Effector CD4-positive, alpha-beta T cell (primary cell): ENCODE data around the gene HHATL.
"Not testable (repeated sequence)": the region's sequence is repeated elsewhere in the genome, so short reads cannot be mapped to it uniquely, and the experiment has no call there.

ENCODE experiments used
- DNase-seq: peaks from one replicate; pipeline ENCODE4 v3.0.0-alpha.2; 2020

Gene HHATL

DNA sequence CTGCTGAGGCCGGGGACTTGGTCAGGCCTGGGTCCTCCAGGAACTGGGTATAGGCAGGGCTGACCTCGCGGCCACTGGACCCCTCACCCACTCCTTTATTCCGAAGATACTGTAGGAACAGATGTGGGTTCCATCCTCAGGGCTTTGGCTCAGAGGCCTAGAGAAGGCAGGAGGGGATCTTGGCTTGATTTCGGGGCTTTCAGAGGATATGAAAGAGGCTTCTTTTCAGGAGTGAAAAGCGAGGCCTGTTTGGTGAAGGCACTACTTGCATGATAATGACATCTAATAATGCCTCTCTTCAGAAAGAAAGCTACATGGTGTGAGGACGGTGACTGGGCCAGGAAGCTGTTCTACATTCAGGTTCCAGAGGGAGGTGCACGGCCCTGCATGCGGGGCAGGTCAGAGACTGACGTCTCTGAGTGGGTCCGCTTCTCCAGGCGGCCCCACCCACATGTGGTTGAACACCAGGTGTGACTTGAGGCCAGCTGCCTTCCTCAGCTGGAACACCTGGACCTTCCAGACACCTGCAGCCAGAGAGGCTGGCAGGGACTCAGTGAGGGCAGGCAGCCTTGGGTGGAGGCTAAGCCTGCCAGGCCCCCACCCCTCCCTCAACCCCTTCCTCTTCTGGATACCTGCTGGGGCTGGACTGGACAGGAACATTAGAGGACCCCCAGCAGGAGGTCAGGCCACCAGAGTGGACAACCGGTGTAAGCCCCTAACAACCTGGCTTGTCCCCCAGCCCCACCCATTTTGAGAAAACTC, 31.1 kb upstream of the HHATL start:
- DNase-seq = no peak

DNA sequence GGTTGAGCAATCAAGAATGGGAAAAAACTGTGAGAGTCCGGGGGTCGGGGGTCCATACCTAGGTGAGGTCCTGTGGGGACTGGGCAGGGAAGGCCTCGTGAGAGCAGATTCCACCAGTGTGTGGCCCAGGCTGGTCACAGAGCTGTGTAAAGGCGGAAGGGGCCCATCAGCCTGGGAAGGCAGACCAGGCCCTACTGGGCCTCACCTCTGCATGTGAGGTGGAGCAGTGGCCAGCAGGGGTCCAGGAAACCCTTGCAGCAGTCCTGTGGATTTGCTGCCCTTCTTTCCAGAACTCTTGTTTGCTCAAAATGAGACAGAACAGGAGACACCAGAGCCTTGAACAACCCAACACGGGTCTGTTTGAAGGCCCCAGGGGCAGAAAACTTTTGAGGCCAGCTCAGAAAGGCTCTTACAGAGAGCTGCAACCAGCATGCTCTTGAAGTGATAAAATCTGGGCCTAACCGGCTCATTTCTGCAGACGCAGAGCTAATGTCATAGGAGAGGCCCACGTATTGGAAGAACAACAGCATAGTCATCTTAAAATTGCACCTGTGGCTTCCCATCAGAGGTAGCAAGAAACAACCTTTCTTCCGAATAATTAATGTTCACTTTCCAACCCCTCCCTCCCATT, 30.3 kb upstream of the HHATL start:
- DNase-seq = no peak

DNA sequence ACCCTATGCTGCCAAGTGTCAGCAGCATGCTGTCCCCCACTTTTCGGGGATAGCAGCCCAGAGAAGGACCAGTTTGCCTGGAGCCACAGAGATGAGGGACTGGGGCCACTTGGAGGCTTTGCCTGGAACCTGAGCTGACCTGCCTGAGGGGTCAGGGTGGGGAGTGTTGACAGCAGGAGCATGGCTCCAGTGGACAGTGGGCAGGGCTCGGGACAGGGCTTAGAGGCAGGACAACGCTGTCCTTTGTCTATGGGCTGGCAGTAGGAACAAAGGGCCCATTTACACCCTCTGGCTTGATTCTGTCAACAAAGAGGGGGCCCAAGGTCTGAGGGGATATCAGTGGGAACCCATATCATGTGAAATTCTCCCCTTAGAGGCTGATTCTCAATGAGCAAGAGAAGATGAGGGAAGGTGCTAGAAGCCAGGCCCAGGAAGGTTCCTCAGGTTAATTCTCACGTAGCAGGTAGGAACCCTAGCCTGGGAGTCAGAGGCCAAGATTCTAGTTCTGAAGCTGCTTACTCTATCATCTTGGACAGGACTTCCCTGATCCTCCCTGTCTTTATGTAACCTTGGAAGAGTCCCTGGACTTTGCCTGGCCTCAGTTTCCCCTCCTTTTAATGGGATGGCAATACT, 29.7 kb upstream of the HHATL start:
- no peak for DNase-seq

- no peak for DNase-seq
These were observed 29.0 kb upstream of the HHATL start for GRCh38 chr3:42731476-42732195.

DNA sequence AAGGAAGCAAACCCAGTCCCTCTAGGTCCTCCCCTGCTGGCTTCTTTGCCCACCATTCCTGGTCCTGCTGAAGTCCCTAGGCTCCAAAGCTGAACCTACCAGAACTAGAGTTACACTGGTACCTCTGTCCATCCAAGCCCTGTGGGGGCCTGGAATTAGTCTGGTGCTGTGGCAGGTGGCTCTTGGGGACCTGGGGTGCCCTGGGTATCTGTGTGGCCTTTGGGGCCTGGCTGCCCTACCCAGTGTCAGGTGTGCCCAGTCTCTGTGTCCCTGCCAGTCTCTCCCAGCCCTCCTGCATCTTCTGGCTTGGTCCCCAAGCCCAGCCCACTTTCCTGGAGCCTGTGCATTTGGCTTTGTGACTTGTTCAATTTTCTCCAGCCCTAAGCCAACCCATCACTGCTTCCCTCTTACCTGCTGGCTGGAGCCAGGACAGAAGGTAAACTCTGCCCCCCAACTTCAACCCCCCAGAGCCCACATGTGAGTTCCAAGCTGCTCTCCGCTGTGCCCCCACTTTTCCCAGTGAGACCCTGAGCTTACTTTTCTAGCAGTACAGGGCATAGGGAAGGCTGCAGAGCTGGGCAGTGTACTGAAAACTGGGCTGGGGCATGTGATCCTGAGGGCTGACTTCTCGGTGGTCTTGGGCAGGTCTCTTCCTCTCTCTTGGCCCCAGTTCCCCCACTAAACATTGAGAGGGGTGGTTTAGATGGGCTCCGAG, 28.3 kb upstream of the HHATL start:
- no peak for DNase-seq

DNA sequence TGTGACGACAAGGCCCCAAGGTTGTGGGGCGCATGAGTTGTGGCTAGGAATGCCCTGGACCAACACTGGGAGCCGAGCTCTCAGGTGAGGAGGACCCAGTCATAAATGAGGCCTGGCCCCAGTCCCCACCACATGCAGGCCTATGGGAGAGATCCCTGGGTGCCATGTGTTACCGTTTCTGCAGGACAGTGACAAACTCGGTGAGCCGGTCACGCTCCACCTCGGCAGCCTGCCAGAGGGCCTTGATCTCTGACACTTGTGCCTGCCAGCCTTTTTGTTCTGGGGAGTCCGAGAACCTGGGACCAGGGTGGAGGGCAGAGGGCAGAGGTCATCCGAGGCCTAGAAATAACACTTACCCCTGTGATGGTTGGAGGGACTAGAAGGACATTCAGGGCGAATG, 27.7 kb upstream of the HHATL start:
- DNase-seq = no peak

DNA sequence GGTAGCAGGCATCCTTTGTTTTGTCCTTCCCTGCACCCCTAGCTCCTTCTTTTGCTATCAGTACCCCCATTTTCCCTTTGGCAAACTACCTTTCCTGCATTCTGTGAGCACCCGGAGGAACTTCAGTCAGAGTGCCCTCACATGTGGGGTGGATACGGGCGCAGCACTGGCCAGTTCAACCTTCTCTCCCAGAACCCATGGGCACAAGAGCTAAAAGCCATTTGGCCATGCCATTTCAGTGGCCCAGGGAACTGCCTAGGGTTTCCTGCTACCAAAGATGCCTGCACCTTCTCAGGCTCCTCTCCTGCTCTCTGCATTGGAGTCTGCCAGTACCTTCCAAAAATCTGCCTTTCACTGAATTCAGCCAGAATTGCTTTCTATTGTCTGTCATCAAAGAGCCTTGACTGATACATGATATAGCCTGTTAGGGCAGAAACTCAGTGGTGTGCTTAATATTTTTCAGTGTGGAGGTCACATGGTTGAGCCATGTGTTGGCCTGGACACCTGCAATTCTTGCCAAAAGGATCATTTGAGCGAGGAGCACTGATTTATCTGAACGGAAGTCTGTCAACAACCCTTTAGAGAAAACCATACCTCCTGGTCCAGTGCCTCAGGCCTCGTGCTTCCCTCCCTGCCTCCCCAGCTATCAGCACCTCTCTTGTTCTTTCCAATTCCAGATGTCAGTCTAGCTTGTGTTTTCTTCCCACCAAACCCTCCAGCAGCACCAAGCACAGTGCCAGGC, 27.0 kb upstream of the HHATL start:
- no peak for DNase-seq

- DNase-seq = no peak
These were observed 26.2 kb upstream of the HHATL start for GRCh38 chr3:42728668-42729364.

- DNase-seq = no peak
These were observed 25.5 kb upstream of the HHATL start for GRCh38 chr3:42728056-42728455.

DNA sequence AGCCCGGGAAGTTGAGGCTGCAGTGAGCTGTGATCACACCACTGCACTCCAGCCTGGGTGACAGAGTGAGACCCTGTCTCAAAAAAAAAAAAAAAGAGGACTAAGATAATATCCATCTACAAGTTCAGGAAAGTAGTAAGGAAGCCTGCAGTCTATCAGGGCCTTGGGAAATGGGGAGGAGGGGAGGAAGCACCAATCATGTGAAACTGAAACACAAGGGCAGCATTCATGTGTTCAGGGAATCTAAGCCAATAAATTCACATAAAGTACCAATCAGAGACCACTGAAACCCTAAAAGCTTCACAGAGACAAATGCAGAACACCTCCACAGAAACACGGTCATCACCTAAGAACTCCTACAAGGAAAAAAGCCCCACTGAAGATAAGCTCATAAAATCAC, 22.9 kb upstream of the HHATL start:
- no peak for DNase-seq

- DNase-seq = no peak
These were observed 20.6 kb upstream of the HHATL start for GRCh38 chr3:42723219-42723618.

DNA sequence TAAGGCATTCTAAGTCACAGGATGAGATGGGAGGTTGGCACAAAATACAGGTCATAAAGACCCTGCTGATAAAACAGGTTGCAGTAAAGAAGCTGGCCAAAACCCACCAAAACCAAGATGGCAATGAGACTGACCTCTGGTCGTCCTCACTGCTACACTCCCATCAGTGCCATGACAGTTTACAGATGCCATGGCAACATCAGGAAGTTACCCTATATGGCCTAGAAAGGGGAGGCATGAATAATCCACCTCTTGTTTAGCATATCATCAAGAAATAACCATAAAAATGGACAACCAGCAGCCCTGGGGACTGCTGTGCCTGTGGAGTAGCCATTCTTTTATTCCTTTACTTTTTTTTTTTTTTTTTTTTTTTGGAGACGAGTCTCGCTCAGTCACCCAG, 19.8 kb upstream of the HHATL start:
- not testable (repeated sequence) for DNase-seq

DNA sequence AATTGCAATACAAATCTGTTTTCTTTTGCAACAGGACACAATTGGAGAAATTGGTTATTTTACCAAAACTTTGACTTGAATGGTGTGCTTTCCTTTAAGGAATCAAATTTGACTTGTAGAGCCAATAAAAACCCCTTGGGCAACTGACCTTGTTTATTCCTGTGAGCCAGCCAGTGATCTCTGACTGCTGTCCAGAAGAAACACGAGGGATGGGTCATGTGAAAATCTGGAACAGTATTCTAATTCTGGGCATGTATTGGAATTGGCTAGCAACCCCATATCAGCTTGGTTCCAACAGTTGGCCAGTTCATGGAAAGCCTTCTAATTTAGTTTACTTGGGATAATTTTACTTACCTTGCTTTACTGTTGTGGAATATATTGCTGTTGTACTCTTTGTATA, 19.1 kb upstream of the HHATL start:
- no peak for DNase-seq

- DNase-seq = no peak
These were observed 17.5 kb upstream of the HHATL start for GRCh38 chr3:42720126-42720525.

DNA sequence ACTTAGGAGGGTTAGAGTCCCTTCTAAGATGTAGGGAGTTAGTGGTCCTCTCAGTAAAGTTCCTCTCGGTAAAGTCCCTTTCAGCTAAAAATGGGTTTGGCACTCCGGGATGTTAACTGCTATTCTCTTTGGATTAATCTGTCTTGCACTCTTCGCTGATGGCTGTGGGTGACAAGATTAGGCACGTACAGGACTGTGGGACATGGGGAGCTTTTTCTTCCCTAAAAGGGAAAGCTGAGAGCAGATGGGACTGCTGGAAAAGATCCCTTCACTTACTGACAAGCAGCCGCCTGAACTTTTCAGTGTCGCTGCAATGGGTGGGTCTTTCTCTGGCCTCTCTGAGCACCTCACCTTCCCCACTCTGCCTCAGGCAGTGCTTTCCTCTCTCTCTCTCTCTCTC, 16.4 kb upstream of the HHATL start:
- no peak for DNase-seq

- DNase-seq = no peak
These were observed 15.7 kb upstream of the HHATL start for GRCh38 chr3:42718338-42718737.

DNA sequence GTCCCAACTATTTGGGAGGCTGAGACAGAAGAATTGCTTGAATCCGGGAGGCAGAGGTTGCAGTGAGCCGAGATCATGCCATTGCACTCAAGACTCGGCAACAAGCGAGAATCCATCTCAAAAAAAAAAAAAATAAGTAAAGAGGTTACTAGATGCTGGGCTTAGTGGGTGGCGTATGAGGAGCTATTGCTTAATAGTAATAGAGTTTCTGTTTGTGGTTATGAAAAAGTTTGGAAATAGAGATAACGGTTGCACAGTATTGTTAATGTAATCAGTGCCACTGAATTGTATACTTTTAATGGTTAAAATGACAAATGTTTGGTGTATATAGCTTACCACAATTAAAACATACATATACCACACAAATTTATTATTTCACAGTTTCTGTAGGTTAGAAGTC, 14.7 kb upstream of the HHATL start:
- DNase-seq = no peak

GRCh38 chr3:42714171-42714852, 11.7 kb upstream of the HHATL start:
- no peak for DNase-seq

DNA sequence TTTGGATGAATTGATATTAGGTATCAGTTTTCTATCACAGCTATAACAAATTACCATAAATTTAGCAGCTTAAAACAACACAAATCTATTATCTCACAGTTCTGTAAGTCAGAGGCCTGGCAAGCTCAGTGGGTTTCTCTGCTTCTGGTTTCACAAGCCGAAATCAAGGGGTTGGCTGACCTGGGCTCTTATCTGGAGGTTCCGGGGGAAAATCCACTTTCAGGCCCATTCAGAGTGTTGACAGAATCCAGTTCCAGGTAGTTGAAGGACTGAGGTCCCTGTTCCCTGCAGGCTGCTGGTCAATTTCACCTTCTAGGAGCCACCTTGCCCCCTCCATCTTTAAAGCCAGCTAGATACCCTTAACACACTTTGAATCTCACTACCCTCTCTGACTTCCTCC, 11.1 kb upstream of the HHATL start:
- no peak for DNase-seq

DNA sequence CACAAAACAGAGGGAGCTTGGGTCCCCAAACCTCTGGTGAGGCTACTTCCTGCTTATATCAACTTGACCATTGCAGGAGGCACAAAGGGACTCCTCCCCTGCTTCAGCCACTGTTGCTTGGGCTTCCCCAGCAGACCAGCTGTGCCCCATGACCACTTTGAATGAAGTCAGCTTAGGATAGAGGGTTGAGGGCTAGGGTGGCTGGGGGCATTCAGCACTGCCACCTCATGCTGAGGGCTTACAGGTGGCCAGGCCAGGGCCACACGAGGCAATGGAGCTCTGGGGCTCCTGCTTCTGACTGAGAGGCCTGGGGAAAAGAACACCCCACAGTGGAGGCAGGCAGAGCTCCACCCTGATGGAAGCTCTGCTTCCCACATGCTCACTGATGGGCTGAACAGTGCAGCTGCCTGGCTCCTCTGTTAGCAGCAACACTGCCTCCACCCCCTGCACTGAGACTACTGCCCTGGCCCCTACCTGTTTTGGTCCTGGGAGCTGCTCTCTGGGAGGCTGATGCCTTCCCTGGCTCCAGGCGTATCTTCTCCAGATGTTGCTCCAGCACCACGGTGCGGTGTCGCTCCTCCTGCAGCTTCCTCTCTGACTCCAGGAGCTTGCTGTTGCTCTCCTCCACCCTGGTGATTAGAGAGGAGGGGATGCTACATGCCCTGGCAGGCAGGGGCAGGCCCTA, 10.2 kb upstream of the HHATL start:
- no peak for DNase-seq

- DNase-seq = no peak
These were observed 9.7 kb upstream of the HHATL start for GRCh38 chr3:42712344-42712648.
